ENCODE data around the gene NOL6.

Gene NOL6

DNA sequence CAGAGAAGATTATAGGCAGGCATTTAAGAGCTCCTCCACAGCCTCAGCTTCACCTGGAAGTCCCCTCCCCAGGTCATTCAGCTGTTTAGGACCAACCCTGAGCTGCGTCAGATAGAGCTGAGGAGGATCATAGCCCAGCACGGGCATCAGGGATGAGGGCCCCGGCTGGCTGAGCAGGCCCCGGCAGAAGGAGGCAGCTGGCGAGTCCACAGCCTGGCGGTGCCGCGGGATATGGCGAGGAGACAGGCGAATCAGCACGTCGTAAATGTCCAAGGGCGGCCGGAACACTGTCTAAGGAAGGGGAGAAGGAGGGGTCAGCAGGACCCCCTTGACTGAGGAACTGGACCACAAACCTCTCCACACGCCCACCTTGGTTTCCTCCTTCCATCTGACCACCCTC lies 10.6 kb downstream of the NOL6 start:
- Histone ChIP-seq H3K9me2 (replicated peaks; ENCODE audit: insufficient read depth, low read length) (no peaks in the 10 kb centered on the region), H3K9ac (ENCODE audit: low read length) (no peak overlapping the region), H3K4me3 (ENCODE audit: insufficient read depth, low read length, poor library complexity, severe bottlenecking) (no peak overlapping the region), H3K27ac (ENCODE audit: low read depth, low read length) (no peak overlapping the region), H3K27me3 (ENCODE audit: low read length) (no peaks in the 10 kb centered on the region), H3K4me2 (ENCODE audit: low read depth, low read length, poor library complexity, severe bottlenecking) (no peak overlapping the region), H4K20me1 (ENCODE audit: low read depth, low read length) (no peaks in the 10 kb centered on the region), H3F3A (ENCODE audit: insufficient read depth) (no peaks in the 10 kb centered on the region), H3K9me3 (ENCODE audit: insufficient read depth, low read length) (no peaks in the 10 kb centered on the region), H3K79me2 (ENCODE audit: insufficient read depth, low read length) (no peaks in the 10 kb centered on the region), H3K36me3 (ENCODE audit: low read length) (no peaks in the 10 kb centered on the region), H2AFZ (ENCODE audit: low read depth, low read length, severe bottlenecking) (no peak overlapping the region)
- no peak for TF ChIP-seq EZH2phosphoT487 (conservative IDR thresholded peaks at IDR 0.05; ENCODE audit: low read length)
- no peak for TF ChIP-seq CTCF (IDR thresholded peaks at IDR 0.05; ENCODE audit: insufficient read depth, low read length, poor library complexity, severe bottlenecking)

GRCh38 chr9:33461492-33461891 lies 12.2 kb downstream of the NOL6 start:
- Histone ChIP-seq H4K20me1 (ENCODE audit: low read depth, low read length) (no peaks in the 10 kb centered on the region), H3K79me2 (ENCODE audit: insufficient read depth, low read length) (no peaks in the 10 kb centered on the region), H3K9me3 (ENCODE audit: insufficient read depth, low read length) (no peaks in the 10 kb centered on the region), H3K36me3 (ENCODE audit: low read length) (no peaks in the 10 kb centered on the region), H3K4me3 (ENCODE audit: insufficient read depth, low read length, poor library complexity, severe bottlenecking) (no peak overlapping the region), H3K9me2 (replicated peaks; ENCODE audit: insufficient read depth, low read length) (no peaks in the 10 kb centered on the region), H2AFZ (ENCODE audit: low read depth, low read length, severe bottlenecking) (no peak overlapping the region), H3K4me2 (ENCODE audit: low read depth, low read length, poor library complexity, severe bottlenecking) (no peak overlapping the region), H3F3A (ENCODE audit: insufficient read depth) (no peaks in the 10 kb centered on the region), H3K27me3 (ENCODE audit: low read length) (no peaks in the 10 kb centered on the region), H3K9ac (ENCODE audit: low read length) (no peak overlapping the region), H3K27ac (ENCODE audit: low read depth, low read length) (no peak overlapping the region)
- no peak for TF ChIP-seq EZH2phosphoT487 (conservative IDR thresholded peaks at IDR 0.05; ENCODE audit: low read length)
- TF ChIP-seq CTCF (IDR thresholded peaks at IDR 0.05; ENCODE audit: insufficient read depth, low read length, poor library complexity, severe bottlenecking), result no peak

GRCh38 chr9:33460854-33461253 lies 12.9 kb downstream of the NOL6 start:
- no peak overlapping the region for H2AFZ ChIP-seq (ENCODE audit: low read depth, low read length, severe bottlenecking)
- no peaks in the 10 kb centered on the region for H3K36me3 ChIP-seq (ENCODE audit: low read length)
- no peak overlapping the region for H3K4me3 ChIP-seq (ENCODE audit: insufficient read depth, low read length, poor library complexity, severe bottlenecking)
- no peak for TF ChIP-seq EZH2phosphoT487 (conservative IDR thresholded peaks at IDR 0.05; ENCODE audit: low read length)
- TF ChIP-seq CTCF (IDR thresholded peaks at IDR 0.05; ENCODE audit: insufficient read depth, low read length, poor library complexity, severe bottlenecking), result no peak
- H3F3A ChIP-seq (ENCODE audit: insufficient read depth), result no peaks in the 10 kb centered on the region
- no peak overlapping the region for H3K4me2 ChIP-seq (ENCODE audit: low read depth, low read length, poor library complexity, severe bottlenecking)
- H3K27me3 ChIP-seq (ENCODE audit: low read length), result no peaks in the 10 kb centered on the region
- H3K79me2 ChIP-seq (ENCODE audit: insufficient read depth, low read length), result no peaks in the 10 kb centered on the region
- H3K9ac ChIP-seq (ENCODE audit: low read length), result no peak overlapping the region
- no peaks in the 10 kb centered on the region for H3K9me2 ChIP-seq (replicated peaks; ENCODE audit: insufficient read depth, low read length)
- no peaks in the 10 kb centered on the region for H3K9me3 ChIP-seq (ENCODE audit: insufficient read depth, low read length)
- no peak overlapping the region for H3K27ac ChIP-seq (ENCODE audit: low read depth, low read length)
- no peaks in the 10 kb centered on the region for H4K20me1 ChIP-seq (ENCODE audit: low read depth, low read length)

DNA sequence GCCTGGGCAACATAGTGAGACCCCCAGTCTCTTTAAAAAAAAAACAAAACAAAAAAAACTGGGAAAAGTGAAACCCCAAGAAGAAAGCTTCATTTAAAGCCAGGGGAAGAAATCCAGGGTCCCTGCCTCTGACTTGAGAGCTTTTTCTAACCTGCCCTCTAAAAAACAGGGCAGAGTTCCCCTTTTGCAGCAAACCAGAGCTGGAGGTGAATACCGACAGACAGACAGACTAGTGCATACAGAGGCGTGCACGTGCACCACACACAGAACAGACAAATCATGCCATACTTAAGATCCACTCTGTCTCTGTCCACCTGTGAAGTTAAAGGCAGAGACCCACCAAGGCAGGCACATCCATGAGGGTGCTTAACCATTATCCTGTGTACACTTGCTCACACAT lies 14.6 kb downstream of the NOL6 start:
- TF ChIP-seq EZH2phosphoT487 (conservative IDR thresholded peaks at IDR 0.05; ENCODE audit: low read length) (no peak), CTCF (IDR thresholded peaks at IDR 0.05; ENCODE audit: insufficient read depth, low read length, poor library complexity, severe bottlenecking) (no peak)
- Histone ChIP-seq H3K9ac (ENCODE audit: low read length) (no peak overlapping the region), H3K9me3 (ENCODE audit: insufficient read depth, low read length) (no peaks in the 10 kb centered on the region), H3K4me3 (ENCODE audit: insufficient read depth, low read length, poor library complexity, severe bottlenecking) (no peak overlapping the region), H3K79me2 (ENCODE audit: insufficient read depth, low read length) (no peaks in the 10 kb centered on the region), H3F3A (ENCODE audit: insufficient read depth) (no peaks in the 10 kb centered on the region), H3K4me2 (ENCODE audit: low read depth, low read length, poor library complexity, severe bottlenecking) (no peak overlapping the region), H3K36me3 (ENCODE audit: low read length) (no peaks in the 10 kb centered on the region), H3K27ac (ENCODE audit: low read depth, low read length) (no peak overlapping the region), H4K20me1 (ENCODE audit: low read depth, low read length) (no peaks in the 10 kb centered on the region), H2AFZ (ENCODE audit: low read depth, low read length, severe bottlenecking) (no peak overlapping the region), H3K9me2 (replicated peaks; ENCODE audit: insufficient read depth, low read length) (no peaks in the 10 kb centered on the region), H3K27me3 (ENCODE audit: low read length) (no peaks in the 10 kb centered on the region)

Data from SU-DHL-6 (cell line).